Neural progenitor cell (in vitro differentiated cells): ENCODE data around the gene PRAMEF11.

Experiments used
- CTCF ChIP-seq: fragments of 200-600 bp; sonication (generic); IDR thresholded peaks from 2 replicates; pipeline ENCODE4 v1.5.1; 2017; ENCODE audit warnings: antibody characterized with exemption, mild to moderate bottlenecking
- EZH2 ChIP-seq: fragments of 200-600 bp; sonication (generic); IDR thresholded peaks from 2 replicates; pipeline ENCODE4 v1.6.1; 2017; ENCODE audit warnings: antibody characterized with exemption, mild to moderate bottlenecking, moderate library complexity
- EZH2phosphoT487 ChIP-seq: fragments of 200-600 bp; sonication (generic); IDR thresholded peaks from 2 replicates; pipeline ENCODE4 v1.6.1; 2017; ENCODE audit warnings: antibody characterized with exemption

GRCh38 chr1:12775443-12775842 is 55.8 kb downstream of the PRAMEF11 start:
- TF ChIP-seq CTCF (no peak), EZH2phosphoT487 (no peak), EZH2 (no peak)
